Measurements from ENCODE around the gene UCK2. TPM values are rescaled to one million over a fixed set of nuclear protein-coding genes. Genes with fewer than 3 reads are reported as not detected.

Gene UCK2
- total and polyA plus RNA-seq, 11 donors, result 4.5 to 53.7 (median 13.9) TPM

- Histone ChIP-seq H3K36me3 (peaks cover 0 to 15% (median 0%) of the 10 kb centered on the region in 9 donors), H3K4me3 (no peak overlapping the region), H3K27me3 (no peaks in the 10 kb centered on the region), H3K4me1 (peaks cover 0 to 71% (median 57%) of the 10 kb centered on the region in 12 donors), H3K27ac (peak overlapping the region in 10 of 12 donors; percentile 1 to 77 (median 59)), H3K9me3 (no peaks in the 10 kb centered on the region)
- 33 to 47% (median 42%) methylated on average over 3 of the region's 3 CpGs for WGBS, 4 donors
- TF ChIP-seq CTCF (IDR thresholded peaks at IDR 0.05) (no peak), POLR2A (IDR thresholded peaks at IDR 0.05) (no peak)
- intact Hi-C loops (cut with DNase I), result loop anchor here in 6 of 10 donors (2.0 to 10.0 kb wide), 7 partner anchors 72 to 264 kb away; partner anchors contain the start of genes UCK2 (in 5 of the 6), TMCO1 (in 3 of the 6) and MGST3 (in 1 of the 6)
- DNase-seq, result peak in 2 of 5 donors; percentile 41 to 47
- peak; percentile 33 to 73 (median 50) for ATAC-seq
Measured at GRCh38 chr1:165898837-165899236, 71.4 kb downstream of the UCK2 start.

GRCh38 chr1:165899461-165899941 lies 72.1 kb downstream of the UCK2 start:
- H3K27me3 ChIP-seq, result no peaks in the 10 kb centered on the region
- TF ChIP-seq POLR2A (IDR thresholded peaks at IDR 0.05) (no peak), CTCF (IDR thresholded peaks at IDR 0.05) (no peak)
- peaks cover 0 to 21% (median 0%) of the 10 kb centered on the region in 9 donors for H3K36me3 ChIP-seq
- H3K27ac ChIP-seq, result peak overlapping the region in 8 of 12 donors; percentile 1 to 77 (median 71)
- peaks cover 0 to 71% (median 57%) of the 10 kb centered on the region in 12 donors for H3K4me1 ChIP-seq
- no peaks in the 10 kb centered on the region for H3K9me3 ChIP-seq
- peak in 2 of 4 donors; percentile 43 to 45 for ATAC-seq
- no peak for DNase-seq
- intact Hi-C loops (cut with DNase I), result loop anchor here in 6 of 10 donors (2.0 to 10.0 kb wide), 7 partner anchors 72 to 265 kb away; partner anchors contain the start of genes UCK2 (in 5 of the 6), TMCO1 (in 3 of the 6) and MGST3 (in 1 of the 6)
- H3K4me3 ChIP-seq, result no peak overlapping the region
- 70 to 80% (median 76%) methylated on average over 4 of the region's 4 CpGs for WGBS, 4 donors

GRCh38 chr1:165900576-165901380 lies 73.4 kb downstream of the UCK2 start:
- peak overlapping the region in 1 of 12 donors; percentile 77 for H3K27ac ChIP-seq
- H3K27me3 ChIP-seq, result no peaks in the 10 kb centered on the region
- peak in 1 of 4 donors; percentile 10 for ATAC-seq
- no peak for DNase-seq
- H3K36me3 ChIP-seq, result peaks cover 0 to 30% (median 1%) of the 10 kb centered on the region in 9 donors
- no peaks in the 10 kb centered on the region for H3K9me3 ChIP-seq
- 53 to 63% (median 60%) methylated on average over 22 of the region's 22 CpGs for WGBS, 4 donors
- H3K4me1 ChIP-seq, result peaks cover 0 to 60% (median 45%) of the 10 kb centered on the region in 12 donors
- intact Hi-C loops (cut with DNase I), result loop anchor here in 2 of 10 donors (5.0 to 10.0 kb wide), 3 partner anchors 73 to 506 kb away; partner anchors contain the start of gene UCK2 (in 1 of the 2)
- no peak overlapping the region for H3K4me3 ChIP-seq
- TF ChIP-seq CTCF (IDR thresholded peaks at IDR 0.05) (no peak), POLR2A (IDR thresholded peaks at IDR 0.05) (no peak)

GRCh38 chr1:165902565-165902964 lies 75.2 kb downstream of the UCK2 start:
- Histone ChIP-seq H3K36me3 (peaks cover 0 to 41% (median 19%) of the 10 kb centered on the region in 9 donors), H3K4me1 (peaks cover 0 to 43% (median 28%) of the 10 kb centered on the region in 12 donors), H3K4me3 (no peak overlapping the region), H3K9me3 (no peaks in the 10 kb centered on the region), H3K27me3 (no peaks in the 10 kb centered on the region), H3K27ac (no peak overlapping the region)
- WGBS, 4 donors, result 98 to 100% (median 98%) methylated on average over 4 of the region's 4 CpGs
- ATAC-seq (no peak), DNase-seq (no peak)
- intact Hi-C loops (cut with DNase I), result loop anchor here in 2 of 10 donors (5.0 to 10.0 kb wide), 3 partner anchors 75 to 508 kb away; partner anchors contain the start of gene UCK2 (in 1 of the 2)
- TF ChIP-seq POLR2A (IDR thresholded peaks at IDR 0.05) (no peak), CTCF (IDR thresholded peaks at IDR 0.05) (no peak)

All from heart left ventricle (tissue), 16 donors.